SKM-1 treated with dmso at 0.1 percent for 144 hours (cell line): ENCODE data around the gene ANKRD13D.

Experiments used
- DNase-seq: peaks from one replicate; lab custom pipeline; 2025; ENCODE audit not compliant: unreplicated experiment; lab: John Stamatoyannopoulos, UW

Gene ANKRD13D

GRCh38 chr11:67289226-67289650, at the start of gene ANKRD13D:
TSS of gene ANKRD13D (plus strand) at chr11:67289303. CDS start at chr11:67289461, 158 bp downstream.
- no peak for DNase-seq

- peak; percentile 99 for DNase-seq
Observed at GRCh38 chr11:67239783-67240575, 49.1 kb upstream of the ANKRD13D start.

GRCh38 chr11:67240576-67241389, 48.3 kb upstream of the ANKRD13D start:
- DNase-seq = peak; percentile 29

GRCh38 chr11:67242548-67242947, 46.6 kb upstream of the ANKRD13D start:
- DNase-seq = no peak

- no peak for DNase-seq
Observed at GRCh38 chr11:67243051-67243450, 46.1 kb upstream of the ANKRD13D start.

- DNase-seq = no peak
Observed at GRCh38 chr11:67245046-67245445, 44.1 kb upstream of the ANKRD13D start.

- DNase-seq = no peak
Observed at GRCh38 chr11:67247946-67248550, 41.1 kb upstream of the ANKRD13D start.

GRCh38 chr11:67248653-67249052, 40.5 kb upstream of the ANKRD13D start:
- DNase-seq = no peak

GRCh38 chr11:67250059-67251043, 38.8 kb upstream of the ANKRD13D start:
- DNase-seq = no peak

GRCh38 chr11:67251841-67252240, 37.3 kb upstream of the ANKRD13D start:
- no peak for DNase-seq

GRCh38 chr11:67252831-67253239, 36.3 kb upstream of the ANKRD13D start:
- no peak for DNase-seq

- no peak for DNase-seq
Observed at GRCh38 chr11:67253872-67254624, 35.1 kb upstream of the ANKRD13D start.

GRCh38 chr11:67254798-67255197, 34.3 kb upstream of the ANKRD13D start:
- no peak for DNase-seq

- no peak for DNase-seq
Observed at GRCh38 chr11:67255353-67255752, 33.8 kb upstream of the ANKRD13D start.

GRCh38 chr11:67255864-67256263, 33.2 kb upstream of the ANKRD13D start:
- DNase-seq = no peak

GRCh38 chr11:67256477-67257135, 32.5 kb upstream of the ANKRD13D start:
- DNase-seq = no peak

GRCh38 chr11:67260406-67260805, 28.7 kb upstream of the ANKRD13D start:
- DNase-seq = no peak

- DNase-seq = peak; percentile 59
Observed at GRCh38 chr11:67260885-67261639, 28.0 kb upstream of the ANKRD13D start.

GRCh38 chr11:67261640-67261945, 27.5 kb upstream of the ANKRD13D start:
- no peak for DNase-seq
